ENCODE measurements around the gene COQ2.
"Not testable (repeated sequence)": the region's sequence is repeated elsewhere in the genome, so short reads cannot be mapped to it uniquely, and the experiment has no call there.

The COQ2 gene

GRCh38 chr4:83307920-83308319, 23.3 kb upstream of the COQ2 start:
- TF ChIP-seq FOXM1 (IDR thresholded peaks at IDR 0.05; ENCODE audit: borderline replicate concordance) (no peak), SP1 (IDR thresholded peaks at IDR 0.05) (no peak), CTBP1 (IDR thresholded peaks at IDR 0.05; ENCODE audit: borderline replicate concordance) (no peak), ELF4 (IDR thresholded peaks at IDR 0.05) (no peak), TARDBP (IDR thresholded peaks at IDR 0.05) (no peak), LEF1 (IDR thresholded peaks at IDR 0.05; ENCODE audit: borderline replicate concordance) (no peak), HDGF (IDR thresholded peaks at IDR 0.05; ENCODE audit: borderline replicate concordance) (no peak), FOXK2 (IDR thresholded peaks at IDR 0.05) (no peak), ARNT (IDR thresholded peaks at IDR 0.05) (no peak), ZNF384 (IDR thresholded peaks at IDR 0.05) (no peak), SUZ12 (IDR thresholded peaks at IDR 0.05) (no peak), PKNOX1 (IDR thresholded peaks at IDR 0.05) (no peak), BHLHE40 (IDR thresholded peaks at IDR 0.05; ENCODE audit: borderline replicate concordance) (no peak), NFRKB (IDR thresholded peaks at IDR 0.05) (no peak), FOXA1 (IDR thresholded peaks at IDR 0.05) (no peak), L3MBTL2 (conservative IDR thresholded peaks at IDR 0.05) (no peak)
- DNase-seq (ENCODE audit: extremely low spot score): no peak
- POLR2A ChIA-PET: interaction anchor here (4.0 kb wide), 1 partner anchor 24 kb away, joined by 13 read pairs; the partner anchor contains the start of gene COQ2
- CTCF ChIA-PET: no interaction called here

- POLR2A ChIA-PET: interaction anchor here (1.0 kb wide), 1 partner anchor 22 kb away, joined by 3 read pairs; no protein-coding TSS in a partner anchor
Observed at GRCh38 chr4:83305187-83305586, 20.6 kb upstream of the COQ2 start.

GRCh38 chr4:83297548-83298260, 13.1 kb upstream of the COQ2 start:
- CTCF ChIA-PET: no interaction called here
- no peak for DNase-seq (ENCODE audit: extremely low spot score)
- TF ChIP-seq SP1 (IDR thresholded peaks at IDR 0.05) (no peak), L3MBTL2 (conservative IDR thresholded peaks at IDR 0.05) (no peak), NFRKB (IDR thresholded peaks at IDR 0.05) (no peak), FOXM1 (IDR thresholded peaks at IDR 0.05; ENCODE audit: borderline replicate concordance) (no peak), BHLHE40 (IDR thresholded peaks at IDR 0.05; ENCODE audit: borderline replicate concordance) (no peak)
- POLR2A ChIA-PET: interaction anchor here (0.9 to 1.6 kb wide), 2 partner anchors 12 to 13 kb away, joined by 3 to 5 read pairs; partner anchors contain the start of gene COQ2

More at GRCh38 chr4:83305187-83305586, 20.6 kb upstream of the COQ2 start:
- DNase-seq (ENCODE audit: extremely low spot score): no peak
- TF ChIP-seq FOXM1 (IDR thresholded peaks at IDR 0.05; ENCODE audit: borderline replicate concordance) (no peak), FOXK2 (IDR thresholded peaks at IDR 0.05) (no peak), SP1 (IDR thresholded peaks at IDR 0.05) (no peak), PKNOX1 (IDR thresholded peaks at IDR 0.05) (no peak), NFRKB (IDR thresholded peaks at IDR 0.05) (no peak), ELF4 (IDR thresholded peaks at IDR 0.05) (no peak), TARDBP (IDR thresholded peaks at IDR 0.05) (no peak), BHLHE40 (IDR thresholded peaks at IDR 0.05; ENCODE audit: borderline replicate concordance) (no peak), LEF1 (IDR thresholded peaks at IDR 0.05; ENCODE audit: borderline replicate concordance) (no peak), HDGF (IDR thresholded peaks at IDR 0.05; ENCODE audit: borderline replicate concordance) (no peak), SUZ12 (IDR thresholded peaks at IDR 0.05) (no peak), CTBP1 (IDR thresholded peaks at IDR 0.05; ENCODE audit: borderline replicate concordance) (no peak), FOXA1 (IDR thresholded peaks at IDR 0.05) (no peak), L3MBTL2 (conservative IDR thresholded peaks at IDR 0.05) (no peak), ARNT (IDR thresholded peaks at IDR 0.05) (no peak), ZNF384 (IDR thresholded peaks at IDR 0.05) (no peak)
- CTCF ChIA-PET: no interaction called here

GRCh38 chr4:83293305-83294046, 8.9 kb upstream of the COQ2 start:
- CTCF ChIA-PET: interaction anchor here (0.6 to 0.8 kb wide), 2 partner anchors 9 to 167 kb away, joined by 3 to 4 read pairs; partner anchors contain the start of gene COQ2
- DNase-seq (ENCODE audit: extremely low spot score): no peak
- no peak for TF ChIP-seq CTBP1 (IDR thresholded peaks at IDR 0.05; ENCODE audit: borderline replicate concordance)
- TF ChIP-seq FOXM1 (IDR thresholded peaks at IDR 0.05; ENCODE audit: borderline replicate concordance): no peak
- no peak for TF ChIP-seq PKNOX1 (IDR thresholded peaks at IDR 0.05)
- no peak for TF ChIP-seq FOXK2 (IDR thresholded peaks at IDR 0.05)
- TF ChIP-seq SP1 (IDR thresholded peaks at IDR 0.05): no peak
- no peak for TF ChIP-seq BHLHE40 (IDR thresholded peaks at IDR 0.05; ENCODE audit: borderline replicate concordance)
- TF ChIP-seq ELF4 (IDR thresholded peaks at IDR 0.05): no peak
- no peak for TF ChIP-seq TARDBP (IDR thresholded peaks at IDR 0.05)
- TF ChIP-seq ZNF384 (IDR thresholded peaks at IDR 0.05): no peak
- POLR2A ChIA-PET: interaction anchor here (1.6 kb wide), 1 partner anchor 9 kb away, joined by 4 read pairs; the partner anchor contains the start of gene COQ2

GRCh38 chr4:83290059-83290774, 5.6 kb upstream of the COQ2 start:
- CTCF ChIA-PET, POLR2A ChIA-PET: not testable (repeated sequence)

GRCh38 chr4:83288381-83288780, 3.8 kb upstream of the COQ2 start:
- CTCF ChIA-PET; POLR2A ChIA-PET; DNase-seq (ENCODE audit: extremely low spot score): not testable (repeated sequence)

More at GRCh38 chr4:83290059-83290774, 5.6 kb upstream of the COQ2 start:
- DNase-seq (ENCODE audit: extremely low spot score): not testable (repeated sequence)

All from HEK293T (cell line).